ENCODE results near the gene NFIA. TPM values are rescaled to one million over a fixed set of nuclear protein-coding genes. Genes with fewer than 3 reads are reported as not detected.

NFIA gene
- total and polyA plus RNA-seq, 10 of the 15 experiments (the other 5 are each of a cell fraction or from before 2014, with no cell fraction given): 0.10 to 0.16 TPM; not detected in 8

DNA sequence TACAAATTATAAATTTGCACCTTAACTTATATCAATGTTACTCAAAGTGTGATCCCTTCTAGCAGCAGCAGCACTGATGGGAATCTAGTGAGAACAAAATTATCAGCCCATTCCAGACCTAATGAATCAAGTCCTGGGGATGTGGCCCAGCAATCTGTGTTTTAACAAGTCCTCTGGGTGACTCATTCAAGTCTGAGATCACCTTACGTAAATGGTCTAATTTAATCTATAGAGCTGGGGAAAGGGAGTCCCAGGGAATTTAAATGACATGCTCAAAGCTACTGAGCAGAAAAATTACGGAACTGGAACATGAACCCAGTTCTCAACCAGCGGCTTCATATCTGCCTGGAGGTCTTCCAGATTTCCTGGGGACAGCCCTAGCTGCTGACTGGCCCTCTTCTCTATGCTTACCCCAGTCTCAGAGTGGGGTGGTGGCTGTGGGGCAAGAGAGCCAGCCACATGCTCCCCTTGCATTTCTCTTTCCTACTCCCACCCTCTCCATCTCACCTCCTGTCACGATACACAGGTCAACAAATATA lies 422.6 kb downstream of the NFIA start:
- BruUV-seq (replicated peaks): no TSS peak
- H4K20me1 ChIP-seq (ENCODE audit: control insufficient read depth, insufficient read depth): no peaks in the 10 kb centered on the region
- FAIRE-seq (no peak), ATAC-seq (no peak), DNase-seq (ENCODE audit: low read depth, low spot score) (no peak)
- no peaks in the 10 kb centered on the region for H3K36me3 ChIP-seq (ENCODE audit: control insufficient read depth in 2 of 2, insufficient read depth in 2 of 2, low read length in 1 of 2)
- intact Hi-C loops (cut with micrococcal nuclease; ENCODE audit: unreplicated experiment): no loop called here
- no peaks in the 10 kb centered on the region; a peak in 1 of 4 replicates for H3K27me3 ChIP-seq (replicated peaks in 1 of 2; ENCODE audit: control insufficient read depth in 2 of 2, insufficient read depth in 2 of 2, low read length in 1 of 2)
- no peak overlapping the region for H3K27ac ChIP-seq (ENCODE audit: control insufficient read depth, insufficient read depth)
- ChIA-PET POLR2A (no interaction called here), SMC1A (ENCODE audit: uncharacterized antibody, unreplicated experiment) (no interaction called here), RAD21 (ENCODE audit: unreplicated experiment) (no interaction called here), CTCF (interaction anchor here (0.6 kb wide), 1 partner anchor 656 kb away, joined by 3 read pairs; no protein-coding TSS in a partner anchor)
- 22% methylated on average over 4 of the region's 4 CpGs for WGBS (ENCODE audit: insufficient coverage, insufficient replicate concordance, low lambda C conversion rate, missing lambda C conversion rate)
- H3K4me3 ChIP-seq: no peak overlapping the region
- no peaks in the 10 kb centered on the region for H3K79me2 ChIP-seq (ENCODE audit: control insufficient read depth, insufficient read depth, low read length)
- H3K9ac ChIP-seq (ENCODE audit: control insufficient read depth, insufficient read depth, low read length): no peak overlapping the region
- H3K4me2 ChIP-seq (ENCODE audit: control insufficient read depth, insufficient read depth): no peak overlapping the region
- no peaks in the 10 kb centered on the region for H3K9me3 ChIP-seq (replicated peaks; ENCODE audit: control insufficient read depth, insufficient read depth, low read length)
- H3K4me1 ChIP-seq (ENCODE audit: control insufficient read depth, insufficient read depth, low read length): no peaks in the 10 kb centered on the region
- no peak overlapping the region for H2AFZ ChIP-seq (ENCODE audit: control insufficient read depth, low read depth, low read length)
- in situ Hi-C loops (cut with MboI): no loop called here
- TF ChIP-seq ESRRA (IDR thresholded peaks at IDR 0.05; ENCODE audit: low read length) (no peak), USF1 (IDR thresholded peaks at IDR 0.05; ENCODE audit: borderline replicate concordance, extremely low read length, insufficient read depth, low read depth, low read length) (no peak), HDAC6 (IDR thresholded peaks at IDR 0.05; ENCODE audit: unreplicated experiment) (no peak), CEBPZ (IDR thresholded peaks at IDR 0.05; ENCODE audit: low read depth, low read length) (no peak), TCF12 (IDR thresholded peaks at IDR 0.05; ENCODE audit: low read depth, low read length) (no peak), KLF5 (IDR thresholded peaks at IDR 0.05; ENCODE audit: partially characterized antibody) (no peak), ZBTB4 (CRISPR knock-in tag; IDR thresholded peaks at IDR 0.05) (no peak), CBX5 (IDR thresholded peaks at IDR 0.05; ENCODE audit: low read depth) (no peak), POLR2A (IDR thresholded peaks at IDR 0.05; ENCODE audit: low read depth, low read length) (no peak), SIN3A (IDR thresholded peaks at IDR 0.05; ENCODE audit: low read depth, low read length) (no peak), RELA (IDR thresholded peaks at IDR 0.05; ENCODE audit: borderline replicate concordance, partially characterized antibody) (no peak)
- TF ChIP-seq, protein P1, sequence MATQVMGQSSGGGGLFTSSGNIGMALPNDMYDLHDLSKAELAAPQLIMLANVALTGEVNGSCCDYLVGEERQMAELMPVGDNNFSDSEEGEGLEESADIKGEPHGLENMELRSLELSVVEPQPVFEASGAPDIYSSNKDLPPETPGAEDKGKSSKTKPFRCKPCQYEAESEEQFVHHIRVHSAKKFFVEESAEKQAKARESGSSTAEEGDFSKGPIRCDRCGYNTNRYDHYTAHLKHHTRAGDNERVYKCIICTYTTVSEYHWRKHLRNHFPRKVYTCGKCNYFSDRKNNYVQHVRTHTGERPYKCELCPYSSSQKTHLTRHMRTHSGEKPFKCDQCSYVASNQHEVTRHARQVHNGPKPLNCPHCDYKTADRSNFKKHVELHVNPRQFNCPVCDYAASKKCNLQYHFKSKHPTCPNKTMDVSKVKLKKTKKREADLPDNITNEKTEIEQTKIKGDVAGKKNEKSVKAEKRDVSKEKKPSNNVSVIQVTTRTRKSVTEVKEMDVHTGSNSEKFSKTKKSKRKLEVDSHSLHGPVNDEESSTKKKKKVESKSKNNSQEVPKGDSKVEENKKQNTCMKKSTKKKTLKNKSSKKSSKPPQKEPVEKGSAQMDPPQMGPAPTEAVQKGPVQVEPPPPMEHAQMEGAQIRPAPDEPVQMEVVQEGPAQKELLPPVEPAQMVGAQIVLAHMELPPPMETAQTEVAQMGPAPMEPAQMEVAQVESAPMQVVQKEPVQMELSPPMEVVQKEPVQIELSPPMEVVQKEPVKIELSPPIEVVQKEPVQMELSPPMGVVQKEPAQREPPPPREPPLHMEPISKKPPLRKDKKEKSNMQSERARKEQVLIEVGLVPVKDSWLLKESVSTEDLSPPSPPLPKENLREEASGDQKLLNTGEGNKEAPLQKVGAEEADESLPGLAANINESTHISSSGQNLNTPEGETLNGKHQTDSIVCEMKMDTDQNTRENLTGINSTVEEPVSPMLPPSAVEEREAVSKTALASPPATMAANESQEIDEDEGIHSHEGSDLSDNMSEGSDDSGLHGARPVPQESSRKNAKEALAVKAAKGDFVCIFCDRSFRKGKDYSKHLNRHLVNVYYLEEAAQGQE (IDR thresholded peaks at IDR 0.05; ENCODE audit: low read depth, low read length): no peak

All from GM12878 (cell line).